NCI-H1436 treated with DMSO at 0.1 percent for 48 hours (cell line): ENCODE data around the gene FKBP15.
"Not testable (repeated sequence)": the region's sequence is repeated elsewhere in the genome, so short reads cannot be mapped to it uniquely, and the experiment has no call there.

Experiments
- DNase-seq: peaks from one replicate; lab custom pipeline; 2025; lab: John Stamatoyannopoulos, UW

Gene FKBP15

GRCh38 chr9:113178087-113178486 lies 43.0 kb downstream of the FKBP15 start:
- no peak for DNase-seq

GRCh38 chr9:113177251-113177650 lies 43.8 kb downstream of the FKBP15 start:
- DNase-seq = no peak

GRCh38 chr9:113176803-113177202 lies 44.3 kb downstream of the FKBP15 start:
- DNase-seq = no peak

GRCh38 chr9:113173341-113173740 lies 47.7 kb downstream of the FKBP15 start:
- DNase-seq = no peak

GRCh38 chr9:113168809-113169208 lies 52.3 kb downstream of the FKBP15 start:
- DNase-seq = no peak

- DNase-seq = no peak
These were observed 55.0 kb downstream of the FKBP15 start for GRCh38 chr9:113166039-113166438.

- DNase-seq = no peak
These were observed 56.4 kb downstream of the FKBP15 start for GRCh38 chr9:113164536-113165300.

GRCh38 chr9:113163001-113163400 lies 58.1 kb downstream of the FKBP15 start:
- no peak for DNase-seq

- DNase-seq = no peak
These were observed 60.5 kb downstream of the FKBP15 start for GRCh38 chr9:113160571-113160970.

GRCh38 chr9:113158446-113158845 lies 62.6 kb downstream of the FKBP15 start:
- DNase-seq = no peak

- no peak for DNase-seq
These were observed 64.2 kb downstream of the FKBP15 start for GRCh38 chr9:113156880-113157279.

GRCh38 chr9:113155911-113156588 lies 65.0 kb downstream of the FKBP15 start:
- no peak for DNase-seq

GRCh38 chr9:113154946-113155345 lies 66.1 kb downstream of the FKBP15 start:
- no peak for DNase-seq

- no peak for DNase-seq
These were observed 66.6 kb downstream of the FKBP15 start for GRCh38 chr9:113154471-113154870.

- DNase-seq = no peak
These were observed 67.5 kb downstream of the FKBP15 start for GRCh38 chr9:113153599-113153998.

GRCh38 chr9:113152699-113153098 lies 68.4 kb downstream of the FKBP15 start:
- DNase-seq = no peak

- no peak for DNase-seq
These were observed 69.1 kb downstream of the FKBP15 start for GRCh38 chr9:113151696-113152630.

GRCh38 chr9:113150670-113151611 lies 70.1 kb downstream of the FKBP15 start, which contains the start of gene SLC31A2:
SLC31A2 (plus strand) TSS chr9:113151007; CDS start chr9:113151075, 68 bp downstream.
- DNase-seq = no peak

- not testable (repeated sequence) for DNase-seq
These were observed 71.5 kb downstream of the FKBP15 start for GRCh38 chr9:113149561-113149960.

- no peak for DNase-seq
These were observed 72.1 kb downstream of the FKBP15 start for GRCh38 chr9:113148781-113149510.

GRCh38 chr9:113148372-113148705 lies 72.7 kb downstream of the FKBP15 start:
- no peak for DNase-seq
